HEK293 (cell line): ENCODE data around the gene FRAS1.

Experiments used
- GLIS1 ChIP-seq: fragments of 450-650 bp; formaldehyde crosslinking; IDR thresholded peaks from 2 replicates; pipeline ENCODE4 v1.5.1; 2016; ENCODE audit warnings: missing biosample characterization, missing genetic modification characterization
- GLIS2 ChIP-seq: fragments of 450-650 bp; formaldehyde crosslinking; IDR thresholded peaks from 2 replicates; pipeline ENCODE4 v1.5.1; 2016; ENCODE audit warnings: missing biosample characterization, missing genetic modification characterization
- MEIS1 ChIP-seq: sonication (generic); formaldehyde crosslinking; IDR thresholded peaks from 2 replicates; pipeline ENCODE4 v1.8.1; 2022; ENCODE audit warnings: missing genetic modification reagents, mild to moderate bottlenecking, borderline replicate concordance
- SP7 ChIP-seq: fragments of 450-650 bp; formaldehyde crosslinking; IDR thresholded peaks from 2 replicates; pipeline ENCODE4 v1.5.1; 2016; ENCODE audit warnings: missing biosample characterization, missing genetic modification characterization
- ZBTB20 ChIP-seq: fragments of 450-650 bp; formaldehyde crosslinking; IDR thresholded peaks from 2 replicates; pipeline ENCODE4 v1.5.1; 2016; ENCODE audit warnings: missing biosample characterization, missing genetic modification characterization
- ZNF112 ChIP-seq: fragments of 450-650 bp; formaldehyde crosslinking; IDR thresholded peaks from 2 replicates; pipeline ENCODE4 v1.5.0; 2017; ENCODE audit warnings: missing biosample characterization, missing genetic modification characterization
- ZNF2 ChIP-seq: fragments of 450-650 bp; formaldehyde crosslinking; IDR thresholded peaks from 2 replicates; pipeline ENCODE4 v1.5.1; 2016; ENCODE audit warnings: missing biosample characterization, missing genetic modification characterization
- ZNF354C ChIP-seq: fragments of 450-650 bp; formaldehyde crosslinking; IDR thresholded peaks from 2 replicates; pipeline ENCODE4 v1.5.1; 2016; ENCODE audit warnings: missing biosample characterization, missing genetic modification characterization, low read depth, borderline replicate concordance
- ZNF404 ChIP-seq: fragments of 450-650 bp; formaldehyde crosslinking; IDR thresholded peaks from 2 replicates; pipeline ENCODE4 v1.5.1; 2017; ENCODE audit warnings: missing biosample characterization, missing genetic modification characterization
- ZNF426 ChIP-seq: fragments of 450-650 bp; formaldehyde crosslinking; IDR thresholded peaks from 2 replicates; pipeline ENCODE4 v1.5.1; 2017; ENCODE audit warnings: missing biosample characterization, missing genetic modification characterization, mild to moderate bottlenecking, inconsistent platforms, moderate library complexity
- ZNF555 ChIP-seq: fragments of 450-650 bp; formaldehyde crosslinking; conservative IDR thresholded peaks from 2 replicates; pipeline ENCODE4 v1.5.1; 2017; ENCODE audit warnings: missing biosample characterization, mild to moderate bottlenecking, missing genetic modification characterization, inconsistent platforms
- ZNF558 ChIP-seq: fragments of 450-650 bp; formaldehyde crosslinking; IDR thresholded peaks from 2 replicates; pipeline ENCODE4 v1.5.1; 2016; ENCODE audit warnings: missing biosample characterization, missing genetic modification characterization
- ZNF560 ChIP-seq: fragments of 450-650 bp; formaldehyde crosslinking; IDR thresholded peaks from 2 replicates; pipeline ENCODE4 v1.5.1; 2017; ENCODE audit warnings: missing biosample characterization, missing genetic modification characterization, borderline replicate concordance
- ZNF621 ChIP-seq: fragments of 450-650 bp; formaldehyde crosslinking; IDR thresholded peaks from 2 replicates; pipeline ENCODE4 v1.5.1; 2017; ENCODE audit warnings: missing biosample characterization, missing genetic modification characterization
- ZNF660 ChIP-seq: fragments of 450-650 bp; IDR thresholded peaks from 2 replicates; pipeline ENCODE4 v1.5.1; 2018; ENCODE audit warnings: missing biosample characterization, mild to moderate bottlenecking, missing genetic modification characterization
- ZNF707 ChIP-seq: fragments of 450-650 bp; formaldehyde crosslinking; IDR thresholded peaks from 2 replicates; pipeline ENCODE4 v1.5.1; 2016; ENCODE audit warnings: missing biosample characterization, missing genetic modification characterization
- TF ChIP-seq, protein P1 (sequence below): fragments of 450-650 bp; formaldehyde crosslinking; IDR thresholded peaks from 2 replicates; pipeline ENCODE4 v1.5.1; 2016; ENCODE audit warnings: missing biosample characterization, missing genetic modification characterization, borderline replicate concordance
- TF ChIP-seq, protein P2 (sequence below): fragments of 450-650 bp; formaldehyde crosslinking; IDR thresholded peaks from 2 replicates; pipeline ENCODE4 v1.5.1; 2017; ENCODE audit warnings: missing biosample characterization, missing genetic modification characterization
- TF ChIP-seq, protein P3 (sequence below): fragments of 450-650 bp; formaldehyde crosslinking; IDR thresholded peaks from 2 replicates; pipeline ENCODE4 v1.5.1; 2016; ENCODE audit warnings: missing biosample characterization, missing genetic modification characterization
- TF ChIP-seq, protein P4 (sequence below): fragments of 450-650 bp; formaldehyde crosslinking; IDR thresholded peaks from 2 replicates; pipeline ENCODE4 v1.5.1; 2017; ENCODE audit warnings: missing biosample characterization, missing genetic modification characterization
- TF ChIP-seq, protein P5 (sequence below): fragments of 450-650 bp; formaldehyde crosslinking; IDR thresholded peaks from 2 replicates; pipeline ENCODE4 v1.5.1; 2016; ENCODE audit warnings: missing biosample characterization, missing genetic modification characterization
- TF ChIP-seq, protein P6 (sequence below): fragments of 450-650 bp; formaldehyde crosslinking; IDR thresholded peaks from 2 replicates; pipeline ENCODE4 v1.5.1; 2016; ENCODE audit warnings: missing biosample characterization, missing genetic modification characterization

Gene FRAS1

DNA sequence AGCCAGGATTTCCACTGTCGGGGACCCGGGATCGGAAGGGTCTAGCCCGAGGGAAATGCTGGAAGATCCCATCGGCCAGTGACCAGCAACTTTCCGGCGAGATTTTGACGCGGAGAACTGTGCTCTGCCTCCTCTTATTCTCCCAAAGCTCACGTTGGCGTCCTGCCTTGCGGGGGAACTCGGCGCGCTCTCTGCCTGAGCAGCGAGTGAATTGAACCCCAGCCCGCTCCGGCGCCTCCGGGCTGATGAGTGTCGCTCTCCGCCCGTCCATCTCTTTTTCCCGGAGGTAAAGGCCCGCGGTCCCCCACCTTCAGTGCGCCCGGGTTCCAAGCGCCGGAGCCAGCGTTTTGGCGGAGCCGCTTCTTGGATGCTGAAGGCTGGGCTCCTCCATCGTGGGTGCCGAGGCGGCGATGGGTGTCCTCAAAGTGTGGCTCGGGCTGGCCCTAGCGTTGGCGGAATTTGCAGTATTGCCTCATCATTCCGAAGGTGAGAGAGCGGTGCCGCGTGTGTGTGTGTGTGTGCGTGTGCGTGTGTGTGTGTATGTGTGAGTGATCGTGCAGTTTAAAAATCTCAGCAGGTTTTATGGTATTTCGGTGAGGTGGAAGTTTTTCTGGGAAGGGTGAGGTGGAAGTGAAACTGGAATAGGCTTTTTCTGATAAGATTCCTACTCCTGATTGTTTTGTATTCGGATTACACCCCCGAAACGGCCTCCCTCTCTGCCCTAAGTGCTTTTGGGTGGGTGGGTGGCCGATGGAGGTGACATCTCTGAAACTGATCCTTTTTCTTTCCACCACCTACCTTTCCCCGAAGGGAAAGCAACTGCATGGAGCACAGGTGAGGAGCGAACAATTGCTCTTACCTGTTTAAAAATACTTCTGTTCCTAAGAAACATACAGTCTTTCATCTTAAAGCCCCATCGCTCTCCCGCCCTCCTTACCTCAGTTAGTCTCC is 752 bp downstream of the FRAS1 start (continued):
- 0 out of 2 replicates have a peak, but pooled peaks have one; percentile 15 for TF ChIP-seq ZNF558
- TF ChIP-seq, protein P1, sequence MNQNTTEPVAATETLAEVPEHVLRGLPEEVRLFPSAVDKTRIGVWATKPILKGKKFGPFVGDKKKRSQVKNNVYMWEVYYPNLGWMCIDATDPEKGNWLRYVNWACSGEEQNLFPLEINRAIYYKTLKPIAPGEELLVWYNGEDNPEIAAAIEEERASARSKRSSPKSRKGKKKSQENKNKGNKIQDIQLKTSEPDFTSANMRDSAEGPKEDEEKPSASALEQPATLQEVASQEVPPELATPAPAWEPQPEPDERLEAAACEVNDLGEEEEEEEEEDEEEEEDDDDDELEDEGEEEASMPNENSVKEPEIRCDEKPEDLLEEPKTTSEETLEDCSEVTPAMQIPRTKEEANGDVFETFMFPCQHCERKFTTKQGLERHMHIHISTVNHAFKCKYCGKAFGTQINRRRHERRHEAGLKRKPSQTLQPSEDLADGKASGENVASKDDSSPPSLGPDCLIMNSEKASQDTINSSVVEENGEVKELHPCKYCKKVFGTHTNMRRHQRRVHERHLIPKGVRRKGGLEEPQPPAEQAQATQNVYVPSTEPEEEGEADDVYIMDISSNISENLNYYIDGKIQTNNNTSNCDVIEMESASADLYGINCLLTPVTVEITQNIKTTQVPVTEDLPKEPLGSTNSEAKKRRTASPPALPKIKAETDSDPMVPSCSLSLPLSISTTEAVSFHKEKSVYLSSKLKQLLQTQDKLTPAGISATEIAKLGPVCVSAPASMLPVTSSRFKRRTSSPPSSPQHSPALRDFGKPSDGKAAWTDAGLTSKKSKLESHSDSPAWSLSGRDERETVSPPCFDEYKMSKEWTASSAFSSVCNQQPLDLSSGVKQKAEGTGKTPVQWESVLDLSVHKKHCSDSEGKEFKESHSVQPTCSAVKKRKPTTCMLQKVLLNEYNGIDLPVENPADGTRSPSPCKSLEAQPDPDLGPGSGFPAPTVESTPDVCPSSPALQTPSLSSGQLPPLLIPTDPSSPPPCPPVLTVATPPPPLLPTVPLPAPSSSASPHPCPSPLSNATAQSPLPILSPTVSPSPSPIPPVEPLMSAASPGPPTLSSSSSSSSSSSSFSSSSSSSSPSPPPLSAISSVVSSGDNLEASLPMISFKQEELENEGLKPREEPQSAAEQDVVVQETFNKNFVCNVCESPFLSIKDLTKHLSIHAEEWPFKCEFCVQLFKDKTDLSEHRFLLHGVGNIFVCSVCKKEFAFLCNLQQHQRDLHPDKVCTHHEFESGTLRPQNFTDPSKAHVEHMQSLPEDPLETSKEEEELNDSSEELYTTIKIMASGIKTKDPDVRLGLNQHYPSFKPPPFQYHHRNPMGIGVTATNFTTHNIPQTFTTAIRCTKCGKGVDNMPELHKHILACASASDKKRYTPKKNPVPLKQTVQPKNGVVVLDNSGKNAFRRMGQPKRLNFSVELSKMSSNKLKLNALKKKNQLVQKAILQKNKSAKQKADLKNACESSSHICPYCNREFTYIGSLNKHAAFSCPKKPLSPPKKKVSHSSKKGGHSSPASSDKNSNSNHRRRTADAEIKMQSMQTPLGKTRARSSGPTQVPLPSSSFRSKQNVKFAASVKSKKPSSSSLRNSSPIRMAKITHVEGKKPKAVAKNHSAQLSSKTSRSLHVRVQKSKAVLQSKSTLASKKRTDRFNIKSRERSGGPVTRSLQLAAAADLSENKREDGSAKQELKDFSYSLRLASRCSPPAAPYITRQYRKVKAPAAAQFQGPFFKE (tag by site-specific recombination) = no peak
- TF ChIP-seq ZNF560 (tag by site-specific recombination) = no peak
- TF ChIP-seq, protein P2, sequence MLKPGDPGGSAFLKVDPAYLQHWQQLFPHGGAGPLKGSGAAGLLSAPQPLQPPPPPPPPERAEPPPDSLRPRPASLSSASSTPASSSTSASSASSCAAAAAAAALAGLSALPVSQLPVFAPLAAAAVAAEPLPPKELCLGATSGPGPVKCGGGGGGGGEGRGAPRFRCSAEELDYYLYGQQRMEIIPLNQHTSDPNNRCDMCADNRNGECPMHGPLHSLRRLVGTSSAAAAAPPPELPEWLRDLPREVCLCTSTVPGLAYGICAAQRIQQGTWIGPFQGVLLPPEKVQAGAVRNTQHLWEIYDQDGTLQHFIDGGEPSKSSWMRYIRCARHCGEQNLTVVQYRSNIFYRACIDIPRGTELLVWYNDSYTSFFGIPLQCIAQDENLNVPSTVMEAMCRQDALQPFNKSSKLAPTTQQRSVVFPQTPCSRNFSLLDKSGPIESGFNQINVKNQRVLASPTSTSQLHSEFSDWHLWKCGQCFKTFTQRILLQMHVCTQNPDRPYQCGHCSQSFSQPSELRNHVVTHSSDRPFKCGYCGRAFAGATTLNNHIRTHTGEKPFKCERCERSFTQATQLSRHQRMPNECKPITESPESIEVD (tag by site-specific recombination) = no peak; the same call in 1 of the 2 replicates
- TF ChIP-seq, protein P3, sequence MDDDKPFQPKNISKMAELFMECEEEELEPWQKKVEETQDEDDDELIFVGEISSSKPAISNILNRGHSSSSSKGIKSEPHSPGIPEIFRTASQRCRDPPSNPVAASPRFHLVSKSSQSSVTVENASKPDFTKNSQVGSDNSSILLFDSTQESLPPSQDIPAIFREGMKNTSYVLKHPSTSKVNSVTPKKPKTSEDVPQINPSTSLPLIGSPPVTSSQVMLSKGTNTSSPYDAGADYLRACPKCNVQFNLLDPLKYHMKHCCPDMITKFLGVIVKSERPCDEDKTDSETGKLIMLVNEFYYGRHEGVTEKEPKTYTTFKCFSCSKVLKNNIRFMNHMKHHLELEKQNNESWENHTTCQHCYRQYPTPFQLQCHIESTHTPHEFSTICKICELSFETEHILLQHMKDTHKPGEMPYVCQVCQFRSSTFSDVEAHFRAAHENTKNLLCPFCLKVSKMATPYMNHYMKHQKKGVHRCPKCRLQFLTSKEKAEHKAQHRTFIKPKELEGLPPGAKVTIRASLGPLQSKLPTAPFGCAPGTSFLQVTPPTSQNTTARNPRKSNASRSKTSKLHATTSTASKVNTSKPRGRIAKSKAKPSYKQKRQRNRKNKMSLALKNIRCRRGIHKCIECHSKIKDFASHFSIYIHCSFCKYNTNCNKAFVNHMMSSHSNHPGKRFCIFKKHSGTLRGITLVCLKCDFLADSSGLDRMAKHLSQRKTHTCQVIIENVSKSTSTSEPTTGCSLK = no peak
- TF ChIP-seq ZNF404 (tag by site-specific recombination) = no peak
- TF ChIP-seq, protein P4, sequence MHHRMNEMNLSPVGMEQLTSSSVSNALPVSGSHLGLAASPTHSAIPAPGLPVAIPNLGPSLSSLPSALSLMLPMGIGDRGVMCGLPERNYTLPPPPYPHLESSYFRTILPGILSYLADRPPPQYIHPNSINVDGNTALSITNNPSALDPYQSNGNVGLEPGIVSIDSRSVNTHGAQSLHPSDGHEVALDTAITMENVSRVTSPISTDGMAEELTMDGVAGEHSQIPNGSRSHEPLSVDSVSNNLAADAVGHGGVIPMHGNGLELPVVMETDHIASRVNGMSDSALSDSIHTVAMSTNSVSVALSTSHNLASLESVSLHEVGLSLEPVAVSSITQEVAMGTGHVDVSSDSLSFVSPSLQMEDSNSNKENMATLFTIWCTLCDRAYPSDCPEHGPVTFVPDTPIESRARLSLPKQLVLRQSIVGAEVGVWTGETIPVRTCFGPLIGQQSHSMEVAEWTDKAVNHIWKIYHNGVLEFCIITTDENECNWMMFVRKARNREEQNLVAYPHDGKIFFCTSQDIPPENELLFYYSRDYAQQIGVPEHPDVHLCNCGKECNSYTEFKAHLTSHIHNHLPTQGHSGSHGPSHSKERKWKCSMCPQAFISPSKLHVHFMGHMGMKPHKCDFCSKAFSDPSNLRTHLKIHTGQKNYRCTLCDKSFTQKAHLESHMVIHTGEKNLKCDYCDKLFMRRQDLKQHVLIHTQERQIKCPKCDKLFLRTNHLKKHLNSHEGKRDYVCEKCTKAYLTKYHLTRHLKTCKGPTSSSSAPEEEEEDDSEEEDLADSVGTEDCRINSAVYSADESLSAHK (tag by site-specific recombination) = 0 out of 2 replicates have a peak, but pooled peaks have one; percentile 17
- TF ChIP-seq SP7 (tag by site-specific recombination) = peak; percentile 68
- peak; percentile 65; the same call in 1 of the 2 replicates for TF ChIP-seq ZNF2
- TF ChIP-seq MEIS1 (CRISPR knock-in tag) = no peak
- TF ChIP-seq ZNF426 (tag by site-specific recombination) = no peak
- TF ChIP-seq ZNF555 (tag by site-specific recombination) = no peak
- TF ChIP-seq GLIS2 (tag by site-specific recombination) = peak; percentile 37; the same call in 1 of the 2 replicates
- no peak for TF ChIP-seq ZNF112 (tag by site-specific recombination)
- peak; percentile 36; the same call in 1 of the 2 replicates for TF ChIP-seq ZBTB20 (tag by site-specific recombination)
- TF ChIP-seq, protein P5, sequence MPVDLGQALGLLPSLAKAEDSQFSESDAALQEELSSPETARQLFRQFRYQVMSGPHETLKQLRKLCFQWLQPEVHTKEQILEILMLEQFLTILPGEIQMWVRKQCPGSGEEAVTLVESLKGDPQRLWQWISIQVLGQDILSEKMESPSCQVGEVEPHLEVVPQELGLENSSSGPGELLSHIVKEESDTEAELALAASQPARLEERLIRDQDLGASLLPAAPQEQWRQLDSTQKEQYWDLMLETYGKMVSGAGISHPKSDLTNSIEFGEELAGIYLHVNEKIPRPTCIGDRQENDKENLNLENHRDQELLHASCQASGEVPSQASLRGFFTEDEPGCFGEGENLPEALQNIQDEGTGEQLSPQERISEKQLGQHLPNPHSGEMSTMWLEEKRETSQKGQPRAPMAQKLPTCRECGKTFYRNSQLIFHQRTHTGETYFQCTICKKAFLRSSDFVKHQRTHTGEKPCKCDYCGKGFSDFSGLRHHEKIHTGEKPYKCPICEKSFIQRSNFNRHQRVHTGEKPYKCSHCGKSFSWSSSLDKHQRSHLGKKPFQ (tag by site-specific recombination) = peak; percentile 40; the same call in 1 of the 2 replicates
- TF ChIP-seq ZNF354C (tag by site-specific recombination) = no peak
- TF ChIP-seq, protein P6, sequence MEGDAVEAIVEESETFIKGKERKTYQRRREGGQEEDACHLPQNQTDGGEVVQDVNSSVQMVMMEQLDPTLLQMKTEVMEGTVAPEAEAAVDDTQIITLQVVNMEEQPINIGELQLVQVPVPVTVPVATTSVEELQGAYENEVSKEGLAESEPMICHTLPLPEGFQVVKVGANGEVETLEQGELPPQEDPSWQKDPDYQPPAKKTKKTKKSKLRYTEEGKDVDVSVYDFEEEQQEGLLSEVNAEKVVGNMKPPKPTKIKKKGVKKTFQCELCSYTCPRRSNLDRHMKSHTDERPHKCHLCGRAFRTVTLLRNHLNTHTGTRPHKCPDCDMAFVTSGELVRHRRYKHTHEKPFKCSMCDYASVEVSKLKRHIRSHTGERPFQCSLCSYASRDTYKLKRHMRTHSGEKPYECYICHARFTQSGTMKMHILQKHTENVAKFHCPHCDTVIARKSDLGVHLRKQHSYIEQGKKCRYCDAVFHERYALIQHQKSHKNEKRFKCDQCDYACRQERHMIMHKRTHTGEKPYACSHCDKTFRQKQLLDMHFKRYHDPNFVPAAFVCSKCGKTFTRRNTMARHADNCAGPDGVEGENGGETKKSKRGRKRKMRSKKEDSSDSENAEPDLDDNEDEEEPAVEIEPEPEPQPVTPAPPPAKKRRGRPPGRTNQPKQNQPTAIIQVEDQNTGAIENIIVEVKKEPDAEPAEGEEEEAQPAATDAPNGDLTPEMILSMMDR (tag by site-specific recombination) = no peak
- 0 out of 2 replicates have a peak, but pooled peaks have one; percentile 23 for TF ChIP-seq GLIS1 (tag by site-specific recombination)
- TF ChIP-seq ZNF707 (tag by site-specific recombination) = no peak
- TF ChIP-seq ZNF621 (tag by site-specific recombination) = no peak
- no peak for TF ChIP-seq ZNF660
